AG08395 (cell line): Measurements from ENCODE around the gene DUSP19.
A peak's percentile ranks its signal among the peaks of the same experiment; 100 is the strongest.

Source experiments
- DNase-seq: peaks from one replicate; pipeline ENCODE4 v3.0.0; 2012; ENCODE audit warnings: mixed read lengths, low spot score

The DUSP19 gene

GRCh38 chr2:183125659-183126341 lies 47.3 kb downstream of the DUSP19 start:
- no peak for DNase-seq

- DNase-seq: no peak
Measured at GRCh38 chr2:183126635-183127034, 48.1 kb downstream of the DUSP19 start.

- no peak for DNase-seq
Measured at GRCh38 chr2:183134016-183134415, 55.5 kb downstream of the DUSP19 start.

GRCh38 chr2:183148955-183149354 lies 70.4 kb downstream of the DUSP19 start:
- DNase-seq: no peak

- peak; percentile 78 for DNase-seq
Measured at GRCh38 chr2:183149489-183149888, 70.9 kb downstream of the DUSP19 start.
